Motor neuron (in vitro differentiated cells): ENCODE data around the gene CAMK1G. TPM values are rescaled to one million over a fixed set of nuclear protein-coding genes. Genes with fewer than 3 reads are reported as not detected.
A peak's percentile ranks its signal among the peaks of the same experiment; 100 is the strongest.

Experiments used
- ATAC-seq, 8 experiments: fragments of 200-7000 bp; cut with Tn5 transposase; replicated peaks in 6 of 8; 2 replicates each; pipeline ENCODE4 v1.8.0; 2021; ENCODE audit warnings: mild to moderate bottlenecking in 8 of 8, moderate library complexity in 8 of 8
- H3K27ac ChIP-seq, 2 donors: fragments of 250-450 bp; sonication (Bioruptor Pico); 2 replicates each; pipeline ENCODE4 v1.9.0; 2021; ENCODE audit warnings: antibody characterized with exemption in 2 of 2, mild to moderate bottlenecking in 2 of 2, moderate library complexity in 1 of 2
- H3K4me1 ChIP-seq, 2 donors: fragments of 250-450 bp; sonication (Bioruptor Pico); replicated peaks in 1 of 2; 2 replicates each; pipeline ENCODE4 v1.6.1; 2021; ENCODE audit warnings: antibody characterized with exemption in 2 of 2, mild to moderate bottlenecking in 2 of 2, moderate library complexity in 1 of 2
- H3K4me3 ChIP-seq, 5 donors: fragments of 250-450 bp; sonication (Bioruptor Pico); 2 replicates each; pipeline ENCODE4 v1.9.0; 2021; ENCODE audit warnings: antibody characterized with exemption in 5 of 5, mild to moderate bottlenecking in 5 of 5, moderate library complexity in 4 of 5
- WGBS, 10 experiments: fragments of 450-650 bp; shearing (Covaris generic); methylation state at CpG; one replicate each; pipeline ENCODE4 v1.0.0; 2022; 5-methylcytosine and 5-hydroxymethylcytosine counted together
- in situ Hi-C, 9 experiments: fragments of 400-800 bp; cut with MboI; loops; one replicate each; pipeline ENCODE4 v1.15.0; 2021; ENCODE audit warnings: low sequenced_read_pairs in 9 of 9, low pct_unique_long_range_greater_than_20kb in 2 of 9; ENCODE audit not compliant: unreplicated experiment in 9 of 9
- total RNA-seq, 8 experiments: library from RNA; unstranded; fragments of 300-600 nt; gene quantifications; 2 replicates each; pipeline versions ENCODE4 v1.2.3 to v1.2.4, GENCODE V29; 2022

The CAMK1G gene
- total RNA-seq, 8 experiments from 2014 or later: 0.21 to 7.0 (median 4.3) TPM; not detected in 2

DNA sequence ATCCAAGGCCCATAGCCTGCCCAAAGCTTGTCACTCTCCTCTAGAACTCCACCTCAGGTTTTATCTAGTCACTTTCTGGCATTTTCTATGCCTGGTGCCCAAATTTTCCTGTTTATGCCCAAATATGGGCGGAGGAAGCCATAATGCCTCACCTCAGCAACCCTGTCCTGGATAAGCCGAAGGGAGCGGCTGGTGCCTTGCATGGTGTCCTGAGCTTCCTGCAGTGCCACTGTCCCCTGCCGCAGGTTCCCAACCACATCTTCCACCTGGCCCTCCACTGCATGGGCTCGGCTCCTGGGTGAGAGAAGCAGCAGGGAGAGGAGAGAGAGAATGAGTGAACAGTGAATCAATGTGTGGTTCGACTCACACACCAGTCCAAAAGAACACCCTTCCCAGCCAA is 34.2 kb downstream of the CAMK1G start:
- H3K27ac ChIP-seq: no peak overlapping the region
- 73 to 100% (median 94%) methylated on average over 1 to 6 of the region's 6 CpGs; no CpG with 5 or more reads in 4 of the 10 experiments for WGBS, 10 experiments
- ATAC-seq: no peak
- peaks cover 10 to 23% of the 10 kb centered on the region in 2 donors for H3K4me1 ChIP-seq
- H3K4me3 ChIP-seq: no peak overlapping the region
- in situ Hi-C loops: no loop called here

DNA sequence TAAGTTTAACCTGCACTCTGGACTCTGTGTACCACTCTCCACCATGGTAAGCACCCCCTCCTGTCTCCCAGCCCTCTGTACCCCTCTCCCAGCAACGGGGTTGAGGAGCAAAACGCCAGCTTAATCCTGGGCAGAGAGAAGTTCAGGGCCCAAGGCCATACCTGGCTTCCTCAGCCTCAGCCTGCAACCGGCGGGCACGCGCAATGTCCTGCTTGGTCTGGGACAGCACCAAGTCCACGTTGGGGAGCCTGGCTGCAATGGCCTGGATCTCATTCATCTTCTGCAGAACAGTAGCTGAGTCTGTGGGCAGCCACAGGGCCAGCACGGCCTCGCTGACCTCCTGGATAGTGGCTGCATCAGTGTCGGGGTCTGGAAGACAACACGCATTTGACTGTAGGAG is 34.8 kb downstream of the CAMK1G start:
- in situ Hi-C loops: no loop called here
- Histone ChIP-seq H3K4me1 (peaks cover 16 to 29% of the 10 kb centered on the region in 2 donors), H3K4me3 (no peak overlapping the region), H3K27ac (no peak overlapping the region)
- no peak for ATAC-seq
- 60 to 93% (median 82%) methylated on average over 1 to 8 of the region's 11 CpGs; no CpG with 5 or more reads in 4 of the 10 experiments for WGBS, 10 experiments

DNA sequence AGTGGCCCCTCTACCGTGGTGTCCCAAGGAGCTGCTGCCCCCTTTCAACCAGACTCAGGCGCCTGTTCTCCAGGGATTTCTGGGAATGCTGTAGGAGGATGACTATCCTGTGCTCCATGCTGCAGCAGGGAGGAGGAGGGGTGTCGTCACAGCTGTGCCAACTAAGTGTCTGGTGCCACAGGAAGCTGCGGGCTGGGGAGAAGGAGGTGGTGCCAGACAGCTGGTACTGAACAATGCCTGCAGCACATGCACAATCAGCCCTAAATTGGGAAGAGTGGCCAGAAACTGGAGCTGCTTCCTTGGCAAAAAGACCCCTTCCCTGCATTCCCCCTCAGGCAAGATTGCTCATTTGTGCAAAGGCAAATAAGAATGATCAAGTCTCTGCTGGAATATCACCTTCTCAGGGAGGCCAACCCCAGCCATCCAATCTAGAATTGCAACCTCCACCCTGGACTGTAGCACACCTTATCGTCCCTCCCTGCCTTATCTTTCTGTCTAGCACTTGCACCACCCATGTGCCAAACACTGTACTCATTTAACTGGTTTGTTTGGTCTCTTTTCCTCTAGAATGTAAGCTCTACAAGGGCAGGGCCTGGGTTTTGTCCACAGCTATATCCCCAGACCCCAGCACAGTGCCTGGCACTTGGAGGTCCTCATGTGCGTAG is 35.4 kb downstream of the CAMK1G start:
- no peak overlapping the region for H3K4me3 ChIP-seq
- no peak for ATAC-seq
- peaks cover 20 to 34% of the 10 kb centered on the region in 2 donors for H3K4me1 ChIP-seq
- no peak overlapping the region for H3K27ac ChIP-seq
- 20 to 93% (median 70%) methylated on average over 1 to 6 of the region's 6 CpGs; no CpG with 5 or more reads in 3 of the 10 experiments for WGBS, 10 experiments
- in situ Hi-C loops: no loop called here

DNA sequence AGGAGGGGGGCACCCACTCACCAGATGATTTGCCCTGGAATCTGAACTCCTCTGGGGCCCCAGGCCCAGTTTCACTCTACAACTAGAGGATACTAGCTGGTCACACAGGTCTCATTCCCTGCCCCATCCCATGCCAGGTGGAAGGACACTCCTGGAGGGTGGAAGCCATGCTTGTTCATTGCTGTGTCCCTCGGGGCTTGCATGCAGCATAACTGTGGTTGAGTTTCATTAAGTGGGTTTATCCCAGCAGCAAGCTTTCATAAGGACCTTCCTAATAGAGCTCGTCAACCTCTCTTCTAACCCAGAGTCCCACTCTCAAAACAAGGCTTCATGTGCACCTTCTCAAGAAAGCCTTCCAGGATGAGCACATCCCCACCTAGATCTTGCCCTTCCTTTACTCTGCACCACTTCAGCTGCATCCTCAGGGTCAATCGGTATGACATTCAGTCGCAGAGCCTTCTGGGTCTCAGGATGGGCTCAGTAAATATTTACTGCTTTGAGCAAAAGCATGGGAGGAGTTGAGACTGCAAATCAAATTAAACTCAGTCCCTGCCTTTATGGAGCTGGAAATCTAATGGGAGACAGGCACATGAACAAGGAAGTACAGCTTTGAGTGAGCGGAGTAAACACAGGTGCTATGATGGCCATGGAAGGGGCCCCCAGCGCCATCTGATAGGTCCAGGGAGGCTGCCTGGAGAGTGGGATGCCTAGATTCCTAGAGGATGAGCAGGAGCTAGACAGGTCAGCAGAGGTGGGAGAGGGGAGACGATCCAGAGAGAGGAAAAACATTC is 36.4 kb downstream of the CAMK1G start:
- Histone ChIP-seq H3K4me1 (peaks cover 20 to 35% of the 10 kb centered on the region in 2 donors), H3K4me3 (no peak overlapping the region), H3K27ac (no peak overlapping the region)
- WGBS, 10 experiments: 67 to 100% (median 79%) methylated on average over 1 to 7 of the region's 7 CpGs; no CpG with 5 or more reads in 2 of the 10 experiments
- in situ Hi-C loops: no loop called here
- peak in 1 of 8 experiments; percentile 3 for ATAC-seq

DNA sequence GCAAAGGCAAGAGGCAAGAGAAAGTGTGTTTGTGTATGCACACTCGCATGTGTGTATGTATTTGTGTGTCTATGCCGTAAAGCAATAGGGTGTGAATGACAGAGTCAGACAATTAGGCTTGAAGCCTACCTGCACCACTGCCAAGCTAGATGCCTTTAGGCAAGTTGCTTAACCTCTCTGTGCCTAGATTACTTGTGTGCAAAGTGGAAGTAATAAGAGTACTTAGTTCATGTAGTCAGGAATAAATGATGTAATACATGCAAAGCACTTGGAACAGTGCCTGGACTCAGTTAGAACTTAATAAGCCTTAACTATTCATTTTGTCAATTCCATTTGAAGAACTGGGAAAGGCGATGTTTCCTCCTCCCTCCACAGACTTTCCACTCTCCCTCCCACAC is 37.0 kb downstream of the CAMK1G start:
- Histone ChIP-seq H3K27ac (peak overlapping the region in 1 of 2 donors; percentile 23), H3K4me1 (peaks cover 23 to 40% of the 10 kb centered on the region in 2 donors), H3K4me3 (no peak overlapping the region)
- 20 to 100% (median 100%) methylated on average over 1 to 3 of the region's 3 CpGs; no CpG with 5 or more reads in 5 of the 10 experiments for WGBS, 10 experiments
- peak in 2 of 8 experiments; percentile 65 to 93 for ATAC-seq
- in situ Hi-C loops: no loop called here

DNA sequence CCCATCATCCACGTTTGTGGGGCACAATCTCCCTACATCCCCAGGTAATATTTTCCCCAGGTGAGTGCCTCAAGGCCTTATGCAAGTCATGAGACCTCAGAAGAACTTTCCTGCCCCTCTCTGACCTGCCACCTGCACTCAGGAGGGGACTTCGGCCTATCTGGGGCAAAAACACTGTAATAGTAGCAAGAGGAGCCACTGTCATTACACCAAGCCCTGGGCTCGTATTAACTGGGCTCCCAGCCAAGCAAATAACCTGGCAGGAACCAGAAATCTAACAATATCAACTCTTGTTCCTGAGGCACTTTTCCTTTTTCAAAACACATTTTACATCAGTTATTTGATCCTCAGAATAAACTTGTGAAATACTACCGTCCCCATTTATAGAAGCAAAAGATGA is 37.8 kb downstream of the CAMK1G start:
- in situ Hi-C loops: no loop called here
- no peak for ATAC-seq

DNA sequence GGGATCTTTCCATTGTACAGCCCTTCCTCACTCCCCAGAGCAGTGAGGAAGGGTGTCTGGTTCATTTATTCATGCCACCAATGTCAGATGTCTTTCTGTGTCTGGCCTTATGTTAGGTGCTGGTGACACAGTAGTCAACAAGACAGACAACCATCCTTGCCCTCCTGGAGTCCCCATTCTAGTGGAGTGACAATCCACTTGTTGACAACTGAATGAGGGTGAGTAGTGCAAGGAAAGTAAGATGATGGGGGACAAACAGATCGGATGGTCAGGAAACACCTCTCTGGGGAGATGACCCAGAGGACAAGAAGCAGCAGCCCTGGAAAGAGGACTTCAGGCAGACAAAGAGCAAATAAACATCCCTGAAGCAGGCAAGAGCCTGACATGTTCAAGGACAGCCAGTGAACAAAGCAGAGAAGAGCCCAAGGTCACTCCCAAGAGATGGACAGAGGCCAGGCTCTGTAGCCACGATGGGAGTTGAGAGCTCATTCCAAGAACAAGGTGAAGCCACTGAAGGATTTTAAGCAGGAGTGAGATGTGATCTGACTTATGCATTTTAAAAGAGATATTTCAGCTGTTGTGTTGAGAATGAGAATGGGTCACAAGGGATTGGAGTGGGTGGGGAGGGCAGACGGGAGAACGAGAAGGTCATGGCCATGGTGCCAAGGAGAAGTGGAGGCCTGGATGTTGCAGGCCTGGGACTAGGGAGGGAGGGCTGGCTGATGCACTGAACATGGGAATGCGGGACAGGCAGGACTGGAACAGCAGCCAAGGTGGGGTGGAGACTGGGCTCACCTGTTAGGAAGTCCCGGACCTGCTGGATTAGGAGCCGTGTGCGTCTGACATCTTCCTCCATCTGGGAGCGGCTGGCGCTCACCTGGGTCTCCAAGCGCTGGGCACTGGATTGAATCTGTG is 38.5 kb downstream of the CAMK1G start:
- WGBS, 10 experiments: 60 to 100% (median 80%) methylated on average over 1 to 7 of the region's 11 CpGs; no CpG with 5 or more reads in 1 of the 10 experiments
- Histone ChIP-seq H3K4me1 (peaks cover 28 to 52% of the 10 kb centered on the region in 2 donors), H3K4me3 (no peak overlapping the region), H3K27ac (no peak overlapping the region)
- no peak for ATAC-seq
- in situ Hi-C loops: no loop called here

More for the DNA sequence above, 37.8 kb downstream of the CAMK1G start:
- 47 to 100% (median 67%) methylated on average over 1 to 4 of the region's 4 CpGs; no CpG with 5 or more reads in 2 of the 10 experiments for WGBS, 10 experiments
- Histone ChIP-seq H3K4me1 (peaks cover 28 to 47% of the 10 kb centered on the region in 2 donors), H3K27ac (peak overlapping the region in 1 of 2 donors; percentile 23), H3K4me3 (no peak overlapping the region)

DNA sequence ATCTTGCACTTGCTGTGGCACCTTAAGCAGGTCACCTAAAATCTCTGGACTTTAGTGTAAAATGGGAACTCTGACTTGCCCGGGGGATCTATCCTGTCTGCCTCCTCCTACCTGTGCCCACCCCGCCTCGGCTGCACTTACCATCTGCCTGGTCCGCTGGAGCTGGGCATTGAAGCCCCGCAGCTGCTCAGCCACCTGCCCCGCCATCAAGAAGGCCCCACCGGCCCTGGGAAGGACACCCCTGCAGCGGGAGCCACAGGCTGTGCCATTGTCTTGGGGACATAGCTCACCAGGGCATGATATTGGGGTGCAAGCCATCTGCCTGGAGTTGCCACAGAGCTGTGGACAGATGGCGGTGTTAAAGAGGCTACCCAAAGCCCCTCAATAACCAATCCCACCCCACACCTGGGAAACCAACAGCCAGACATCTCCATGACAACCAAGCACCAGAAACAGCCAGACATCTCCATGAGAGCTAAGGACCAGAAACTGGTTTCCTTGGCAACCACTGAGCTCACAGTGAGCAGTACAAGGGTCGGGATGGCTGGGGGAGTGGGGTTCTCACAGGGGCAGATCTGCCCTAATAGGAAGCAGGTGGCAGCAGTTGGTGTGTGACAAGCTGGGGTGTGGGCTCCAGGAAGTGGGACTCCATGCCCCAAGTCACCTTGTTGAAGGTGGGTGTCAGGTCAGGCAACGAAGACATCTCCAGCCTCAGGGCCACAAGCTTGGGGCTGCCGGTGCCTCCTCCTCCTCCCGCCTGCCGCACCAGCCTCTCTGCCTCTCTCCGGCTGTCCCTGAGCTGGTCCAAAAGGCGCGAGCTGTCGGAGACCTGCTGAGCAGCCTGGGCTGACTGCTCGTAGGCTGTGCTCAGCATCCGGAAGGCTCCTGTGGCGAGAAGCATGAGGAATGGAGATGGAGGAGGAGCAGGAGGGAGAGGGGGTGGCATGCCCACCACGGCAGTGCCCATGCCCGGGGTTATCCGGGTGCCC is 39.6 kb downstream of the CAMK1G start:
- no peak overlapping the region for H3K27ac ChIP-seq
- in situ Hi-C loops: no loop called here
- peak in 5 of 8 experiments; percentile 19 to 63 (median 33) for ATAC-seq
- peaks cover 31 to 57% of the 10 kb centered on the region in 2 donors for H3K4me1 ChIP-seq
- WGBS, 10 experiments: 50 to 100% (median 80%) methylated on average over 1 to 16 of the region's 24 CpGs; no CpG with 5 or more reads in 3 of the 10 experiments
- H3K4me3 ChIP-seq: no peak overlapping the region

DNA sequence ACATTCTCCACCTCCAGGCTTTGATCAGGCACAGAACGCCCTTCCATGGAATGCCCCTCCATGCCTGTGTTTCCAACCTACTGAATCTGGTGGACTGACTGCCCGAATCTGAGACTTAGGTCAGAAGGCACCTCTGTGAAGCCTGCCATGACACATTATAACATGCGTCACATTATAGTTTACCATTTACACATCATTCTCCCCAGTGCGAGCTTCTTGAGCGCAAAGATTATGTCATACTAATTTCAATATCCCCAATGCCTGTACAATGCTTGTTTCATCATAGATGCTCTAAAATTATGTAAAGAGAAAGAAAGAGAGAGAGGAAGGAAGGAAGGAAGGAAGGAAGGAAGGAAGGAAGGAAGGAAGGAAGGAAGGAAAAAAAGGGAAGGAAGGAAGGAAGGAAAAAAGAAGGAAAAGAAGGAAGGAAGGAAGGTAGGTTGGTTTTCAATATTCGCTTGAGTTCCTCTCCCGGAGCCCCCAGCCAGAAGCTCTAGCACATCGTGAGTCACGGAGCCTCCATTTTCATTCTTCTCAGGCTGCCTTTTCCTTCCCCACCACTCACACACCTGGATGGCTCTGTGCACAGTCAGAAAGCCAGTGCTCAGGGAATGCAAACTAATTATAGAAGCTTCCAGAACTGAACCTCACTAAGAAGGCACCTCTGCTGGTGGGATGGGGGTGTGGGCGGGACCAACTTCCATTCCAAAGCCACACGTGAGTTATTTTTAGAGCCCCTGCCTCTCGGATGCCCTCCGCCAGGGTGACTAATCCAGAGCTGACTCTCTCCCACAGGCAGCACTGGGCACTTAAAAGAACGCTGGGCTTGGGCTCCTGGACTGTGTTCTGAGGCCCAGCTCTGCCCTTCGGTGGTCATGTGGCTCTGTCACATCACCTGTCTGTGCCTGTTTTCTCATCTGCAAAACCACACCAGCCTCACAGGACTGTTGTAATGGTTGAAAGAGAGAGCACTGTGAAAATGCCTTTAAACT is 41.3 kb downstream of the CAMK1G start:
- H3K4me1 ChIP-seq: peaks cover 31 to 56% of the 10 kb centered on the region in 2 donors
- peak in 5 of 8 experiments; percentile 16 to 34 (median 18) for ATAC-seq
- no peak overlapping the region for H3K27ac ChIP-seq
- in situ Hi-C loops: no loop called here
- 33 to 89% (median 76%) methylated on average over 1 to 10 of the region's 15 CpGs; no CpG with 5 or more reads in 3 of the 10 experiments for WGBS, 10 experiments
- H3K4me3 ChIP-seq: no peak overlapping the region

DNA sequence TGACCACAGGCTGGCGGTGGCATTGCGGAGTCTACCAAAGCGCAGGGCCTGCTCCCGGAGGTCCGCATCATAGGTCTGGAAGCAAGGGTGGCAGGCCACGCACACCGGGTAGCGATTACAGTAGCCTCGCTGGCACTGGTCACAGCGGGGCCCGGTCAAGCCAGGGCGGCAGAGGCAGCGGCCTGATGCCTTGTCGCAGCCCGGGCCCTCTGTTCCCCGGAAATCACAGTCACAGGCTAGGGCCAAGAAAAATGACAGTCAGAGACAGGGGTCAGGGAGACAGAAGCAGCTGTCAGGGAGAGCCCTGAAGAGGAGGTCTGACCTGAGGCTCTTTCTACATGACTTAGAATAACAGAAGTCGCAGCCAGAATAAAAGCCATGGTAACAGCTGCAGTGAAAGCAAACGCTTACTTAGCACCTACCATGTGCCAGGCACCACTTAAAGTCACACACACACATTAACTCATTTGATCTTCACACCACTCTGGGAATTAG is 42.3 kb downstream of the CAMK1G start:
- peak in 1 of 8 experiments; percentile 8 for ATAC-seq
- in situ Hi-C loops: no loop called here
- Histone ChIP-seq H3K4me3 (no peak overlapping the region), H3K27ac (peak overlapping the region in 1 of 2 donors; percentile 4), H3K4me1 (peaks cover 33 to 51% of the 10 kb centered on the region in 2 donors)
- WGBS, 10 experiments: 38 to 87% (median 69%) methylated on average over 2 to 10 of the region's 18 CpGs; no CpG with 5 or more reads in 2 of the 10 experiments
